A549 (cell line): ENCODE measurements around the gene GZF1. TPM values are rescaled to one million over a fixed set of nuclear protein-coding genes. Genes with fewer than 3 reads are reported as not detected.

ENCODE experiments used
- ATAC-seq, 2 experiments: fragments of 200-7000 bp in 1 of 2; fragments of >200 bp in 1 of 2; cut with Nextera tagmentation in 1 of 2; cut with Tn5 transposase in 1 of 2; 3 replicates each; pipeline versions ENCODE4 v1.8.0 to v1.9.1; 2018 to 2020; ENCODE audit warnings: mild to moderate bottlenecking in 1 of 2, moderate library complexity in 1 of 2
- CTCF ChIA-PET: fragments of 300-600 bp; sonication (Branson Sonifier 250); formaldehyde crosslinking; extraction: SDS; loops from one replicate; lab custom pipeline; 2021; ENCODE audit warnings: antibody characterized with exemption, inconsistent platforms; lab: Yijun Ruan, JAX
- POLR2A ChIA-PET: fragments of 350-600 bp; formaldehyde crosslinking; extraction: SDS; loops from one replicate; lab custom pipeline; 2021; ENCODE audit warnings: antibody characterized with exemption, inconsistent platforms; lab: Yijun Ruan, JAX
- DNase-seq, 2 experiments: peaks; one replicate each; pipeline versions ENCODE4 v3.0.0 to v3.0.0-alpha.2; 2011 to 2016; ENCODE audit warnings: low read depth in 1 of 2, low spot score in 1 of 2
- FAIRE-seq: peaks from 2 replicates; lab custom pipeline; 2011; peaks lifted over from hg19 to GRCh38; lab: Jason Lieb, UNC
- H3K27ac ChIP-seq, 2 experiments: fragments of >200 bp; sonication (Bioruptor Twin); formaldehyde crosslinking; 3 replicates each; pipeline ENCODE4 v1.5.1; 2016 to 2017
- H3K4me1 ChIP-seq: fragments of >200 bp; sonication (Bioruptor Twin); formaldehyde crosslinking; 3 replicates; pipeline ENCODE4 v1.6.1; 2016
- H3K4me2 ChIP-seq: fragments of >200 bp; sonication (Bioruptor Twin); formaldehyde crosslinking; 3 replicates; pipeline ENCODE4 v1.6.1; 2016
- H3K4me3 ChIP-seq: fragments of >200 bp; sonication (Bioruptor Twin); formaldehyde crosslinking; 3 replicates; pipeline ENCODE4 v1.5.1; 2016
- H3K9me3 ChIP-seq: fragments of >200 bp; sonication (Bioruptor Twin); formaldehyde crosslinking; 3 replicates; pipeline ENCODE4 v1.6.1; 2016
- CBX2 ChIP-seq: fragments of 200-600 bp; sonication (generic); IDR thresholded peaks from 2 replicates; pipeline ENCODE4 v1.6.1; 2016; ENCODE audit warnings: low read depth, mild to moderate bottlenecking, borderline replicate concordance
- CBX8 ChIP-seq: fragments of 200-600 bp; sonication (generic); IDR thresholded peaks from 2 replicates; pipeline ENCODE4 v1.6.1; 2016
- CHD2 ChIP-seq: fragments of 150-350 bp; IDR thresholded peaks from 2 replicates; pipeline ENCODE4 v1.6.1; 2014; ENCODE audit warnings: low read length; ENCODE audit not compliant: partially characterized antibody
- CHD4 ChIP-seq: fragments of 200-600 bp; sonication (generic); IDR thresholded peaks from 2 replicates; pipeline ENCODE4 v1.6.1; 2016; ENCODE audit warnings: antibody characterized with exemption, mild to moderate bottlenecking, borderline replicate concordance
- EP300 ChIP-seq, 2 experiments: fragments of >200 bp; sonication (Bioruptor Twin); formaldehyde crosslinking; IDR thresholded peaks; 2 replicates in 1 of 2; 3 replicates in 1 of 2; pipeline ENCODE4 v1.6.1; 2016 to 2017
- ESRRA ChIP-seq: fragments of 150-350 bp; IDR thresholded peaks from 2 replicates; pipeline ENCODE4 v1.6.1; 2014; ENCODE audit warnings: mild to moderate bottlenecking, low read length, borderline replicate concordance
- FOSB ChIP-seq: fragments of 250-450 bp; sonication (Bioruptor Pico); IDR thresholded peaks from 2 replicates; pipeline ENCODE4 v1.5.0; 2020; ENCODE audit warnings: mild to moderate bottlenecking, moderate library complexity
- GATA3 ChIP-seq: IDR thresholded peaks from 2 replicates; pipeline ENCODE4 v1.6.1; 2012; ENCODE audit warnings: borderline replicate concordance
- HEYL ChIP-seq: fragments of 250-450 bp; sonication (Bioruptor Pico); IDR thresholded peaks from 2 replicates; pipeline ENCODE4 v1.8.0; 2021; ENCODE audit warnings: mild to moderate bottlenecking, moderate library complexity
- HMGXB4 ChIP-seq: fragments of 250-450 bp; sonication (Bioruptor Pico); IDR thresholded peaks from 2 replicates; pipeline ENCODE4 v1.5.0; 2021; ENCODE audit warnings: mild to moderate bottlenecking, moderate library complexity, borderline replicate concordance
- KDM5A ChIP-seq: fragments of 200-600 bp; sonication (generic); IDR thresholded peaks from 2 replicates; pipeline ENCODE4 v1.6.1; 2016; ENCODE audit warnings: antibody characterized with exemption, mild to moderate bottlenecking
- MYC ChIP-seq: IDR thresholded peaks from 2 replicates; pipeline ENCODE4 v1.6.1; 2012; ENCODE audit warnings: mild to moderate bottlenecking, inconsistent platforms, low read length, improper control_type of control experiment, borderline replicate concordance
- NR3C1 ChIP-seq: fragments of >200 bp; sonication (Bioruptor Twin); formaldehyde crosslinking; IDR thresholded peaks from 3 replicates; pipeline ENCODE4 v1.6.1; 2017
- PBX3 ChIP-seq: IDR thresholded peaks from 2 replicates; pipeline ENCODE4 v1.6.1; 2012
- PHF8 ChIP-seq: fragments of 200-600 bp; sonication (generic); IDR thresholded peaks from 2 replicates; pipeline ENCODE4 v1.6.1; 2016; ENCODE audit warnings: low read depth, mild to moderate bottlenecking, antibody characterized with exemption, moderate library complexity, borderline replicate concordance
- POLR2AphosphoS2 ChIP-seq: conservative IDR thresholded peaks from 2 replicates; pipeline ENCODE4 v1.6.1; 2012; ENCODE audit warnings: low read length, improper control_type of control experiment, inconsistent platforms
- RARB ChIP-seq: fragments of 250-450 bp; sonication (Bioruptor Pico); IDR thresholded peaks from 2 replicates; pipeline ENCODE4 v1.8.0; 2021; ENCODE audit warnings: mild to moderate bottlenecking, moderate library complexity
- RFX5 ChIP-seq: fragments of 450-650 bp; IDR thresholded peaks from 2 replicates; pipeline ENCODE4 v1.7.1; 2014; ENCODE audit warnings: antibody characterized with exemption, mild to moderate bottlenecking, moderate library complexity
- SREBF2 ChIP-seq: fragments of 450-650 bp; IDR thresholded peaks from 2 replicates; pipeline ENCODE4 v1.6.1; 2014; ENCODE audit warnings: mild to moderate bottlenecking, moderate library complexity
- WGBS: methylation state at CpG from one replicate; pipeline ENCODE4 v1.1.6; 2017; ENCODE audit errors: missing lambda C conversion rate; 5-methylcytosine and 5-hydroxymethylcytosine counted together
- polyA plus RNA-seq, 4 experiments: library from polyadenylated mRNA; depleted of rRNA in 3 of 4; stranded (reverse); fragments of >200 nt; fragmentation: RNase III in 1 of 4; extraction: RNeasy Plus Mini Kit Qiagen cat#74134 plus additional on column Dnase treatment in 1 of 4; gene quantifications; 2 replicates in 3 of 4; 3 replicates in 1 of 4; pipeline ENCODE4 v1.2.3, GENCODE V29; 2011 to 2017
- TF ChIP-seq, protein P1 (sequence below): fragments of 200-600 bp; sonication (generic); IDR thresholded peaks from 2 replicates; pipeline ENCODE4 v1.6.1; 2016; ENCODE audit warnings: antibody characterized with exemption, mild to moderate bottlenecking, moderate library complexity

The GZF1 gene
- polyA plus RNA-seq, 2 of the 4 experiments (the other 2 are of a cell fraction) = 13.2 to 24.7 TPM

GRCh38 chr20:23391707-23392310 lies 29.8 kb downstream of the GZF1 start:
- no peak overlapping the region for H3K27ac ChIP-seq
- TF ChIP-seq FOSB (CRISPR knock-in tag) (no peak), PBX3 (no peak), CBX8 (no peak), MYC (no peak), EP300 (IDR thresholded peaks at IDR 0.05) (no peak), HEYL (CRISPR knock-in tag) (no peak), CBX2 (no peak), NR3C1 (no peak), POLR2AphosphoS2 (no peak)
- WGBS = 92% methylated on average over 4 of the region's 4 CpGs
- H3K4me1 ChIP-seq = no peaks in the 10 kb centered on the region
- no peaks in the 10 kb centered on the region for H3K9me3 ChIP-seq
- ATAC-seq (no peak), DNase-seq (no peak), FAIRE-seq (no peak)
- no peak overlapping the region for H3K4me3 ChIP-seq
- no peak overlapping the region for H3K4me2 ChIP-seq
- ChIA-PET CTCF (interaction anchor here (1.5 to 1.9 kb wide), 2 partner anchors 18 to 50 kb away, joined by 3 to 4 read pairs; no protein-coding TSS in a partner anchor), POLR2A (no interaction called here)

GRCh38 chr20:23393996-23394775 lies 32.2 kb downstream of the GZF1 start:
- POLR2A ChIA-PET = no interaction called here
- no peak overlapping the region for H3K27ac ChIP-seq
- DNase-seq = no peak
- ATAC-seq = no peak
- H3K4me3 ChIP-seq = no peak overlapping the region
- 92% methylated on average over 4 of the region's 4 CpGs for WGBS
- no peak overlapping the region for H3K4me2 ChIP-seq
- FAIRE-seq = no peak
- H3K9me3 ChIP-seq = no peaks in the 10 kb centered on the region
- TF ChIP-seq RARB (no peak), KDM5A (no peak), NR3C1 (no peak), HMGXB4 (CRISPR knock-in tag) (no peak), CHD4 (no peak), ESRRA (no peak), GATA3 (no peak), RFX5 (no peak), SREBF2 (no peak), CHD2 (no peak), PHF8 (no peak)
- TF ChIP-seq, protein P1, sequence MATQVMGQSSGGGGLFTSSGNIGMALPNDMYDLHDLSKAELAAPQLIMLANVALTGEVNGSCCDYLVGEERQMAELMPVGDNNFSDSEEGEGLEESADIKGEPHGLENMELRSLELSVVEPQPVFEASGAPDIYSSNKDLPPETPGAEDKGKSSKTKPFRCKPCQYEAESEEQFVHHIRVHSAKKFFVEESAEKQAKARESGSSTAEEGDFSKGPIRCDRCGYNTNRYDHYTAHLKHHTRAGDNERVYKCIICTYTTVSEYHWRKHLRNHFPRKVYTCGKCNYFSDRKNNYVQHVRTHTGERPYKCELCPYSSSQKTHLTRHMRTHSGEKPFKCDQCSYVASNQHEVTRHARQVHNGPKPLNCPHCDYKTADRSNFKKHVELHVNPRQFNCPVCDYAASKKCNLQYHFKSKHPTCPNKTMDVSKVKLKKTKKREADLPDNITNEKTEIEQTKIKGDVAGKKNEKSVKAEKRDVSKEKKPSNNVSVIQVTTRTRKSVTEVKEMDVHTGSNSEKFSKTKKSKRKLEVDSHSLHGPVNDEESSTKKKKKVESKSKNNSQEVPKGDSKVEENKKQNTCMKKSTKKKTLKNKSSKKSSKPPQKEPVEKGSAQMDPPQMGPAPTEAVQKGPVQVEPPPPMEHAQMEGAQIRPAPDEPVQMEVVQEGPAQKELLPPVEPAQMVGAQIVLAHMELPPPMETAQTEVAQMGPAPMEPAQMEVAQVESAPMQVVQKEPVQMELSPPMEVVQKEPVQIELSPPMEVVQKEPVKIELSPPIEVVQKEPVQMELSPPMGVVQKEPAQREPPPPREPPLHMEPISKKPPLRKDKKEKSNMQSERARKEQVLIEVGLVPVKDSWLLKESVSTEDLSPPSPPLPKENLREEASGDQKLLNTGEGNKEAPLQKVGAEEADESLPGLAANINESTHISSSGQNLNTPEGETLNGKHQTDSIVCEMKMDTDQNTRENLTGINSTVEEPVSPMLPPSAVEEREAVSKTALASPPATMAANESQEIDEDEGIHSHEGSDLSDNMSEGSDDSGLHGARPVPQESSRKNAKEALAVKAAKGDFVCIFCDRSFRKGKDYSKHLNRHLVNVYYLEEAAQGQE = no peak
- no peaks in the 10 kb centered on the region for H3K4me1 ChIP-seq
- CTCF ChIA-PET = interaction anchor here (1.1 to 1.4 kb wide), 3 partner anchors 10 to 12 kb away, joined by 3 read pairs; no protein-coding TSS in a partner anchor
